Suprapubic skin (tissue), 4 donors: ENCODE results near the gene ITPR2. TPM values are rescaled to one million over a fixed set of nuclear protein-coding genes. Genes with fewer than 3 reads are reported as not detected.

Source experiments
- DNase-seq, 2 donors: peaks; one replicate each; pipeline ENCODE4 v3.0.0-alpha.2; 2019; ENCODE audit warnings: low spot score in 2 of 2
- H3K27ac ChIP-seq: fragments of 200-600 bp; sonication (generic); one replicate; pipeline ENCODE4 v1.5.1; 2019
- H3K27me3 ChIP-seq: fragments of 200-600 bp; sonication (generic); one replicate; pipeline ENCODE4 v1.5.1; 2019
- H3K36me3 ChIP-seq: fragments of 200-600 bp; sonication (generic); one replicate; pipeline ENCODE4 v1.5.1; 2019
- H3K4me1 ChIP-seq: fragments of 200-600 bp; sonication (generic); one replicate; pipeline ENCODE4 v1.5.1; 2019
- H3K4me3 ChIP-seq: fragments of 200-600 bp; sonication (generic); one replicate; pipeline ENCODE4 v1.5.1; 2019; ENCODE audit warnings: mild to moderate bottlenecking
- H3K9me3 ChIP-seq: fragments of 200-600 bp; sonication (generic); one replicate; pipeline ENCODE4 v1.5.1; 2019
- EP300 ChIP-seq: sonication (generic); formaldehyde crosslinking; IDR thresholded peaks from one replicate; pipeline ENCODE4 v1.6.1; 2017; ENCODE audit warnings: antibody characterized with exemption
- POLR2A ChIP-seq, 2 donors: fragments of 450-650 bp; IDR thresholded peaks; one replicate each; pipeline ENCODE4 v1.6.1; 2017; ENCODE audit warnings: antibody characterized with exemption in 2 of 2, mild to moderate bottlenecking in 2 of 2, moderate library complexity in 2 of 2
- POLR2AphosphoS5 ChIP-seq, 3 donors: sonication (generic); formaldehyde crosslinking; IDR thresholded peaks; one replicate each; pipeline ENCODE4 v1.6.1; 2017; ENCODE audit warnings: antibody characterized with exemption in 3 of 3
- WGBS: methylation state at CpG from one replicate; pipeline ENCODE4 v1.1.5; 2018; 5-methylcytosine and 5-hydroxymethylcytosine counted together
- total RNA-seq, 4 donors: library from RNA; depleted of rRNA; stranded (reverse); fragments of >200 nt; gene quantifications; one replicate each; pipeline ENCODE4 v1.1.0, GENCODE V29; 2016
- TF ChIP-seq, protein P1 (sequence below), 2 donors: fragments of 200-600 bp in 1 of 2; fragments of 450-650 bp in 1 of 2; sonication (generic) in 1 of 2; IDR thresholded peaks; one replicate each; pipeline ENCODE4 v1.5.1; 2016 to 2019; ENCODE audit warnings: antibody characterized with exemption in 2 of 2, mild to moderate bottlenecking in 1 of 2, moderate library complexity in 1 of 2

The ITPR2 gene
- total RNA-seq, 4 donors from 2014 or later = 59.6 to 159 (median 72.1) TPM

DNA sequence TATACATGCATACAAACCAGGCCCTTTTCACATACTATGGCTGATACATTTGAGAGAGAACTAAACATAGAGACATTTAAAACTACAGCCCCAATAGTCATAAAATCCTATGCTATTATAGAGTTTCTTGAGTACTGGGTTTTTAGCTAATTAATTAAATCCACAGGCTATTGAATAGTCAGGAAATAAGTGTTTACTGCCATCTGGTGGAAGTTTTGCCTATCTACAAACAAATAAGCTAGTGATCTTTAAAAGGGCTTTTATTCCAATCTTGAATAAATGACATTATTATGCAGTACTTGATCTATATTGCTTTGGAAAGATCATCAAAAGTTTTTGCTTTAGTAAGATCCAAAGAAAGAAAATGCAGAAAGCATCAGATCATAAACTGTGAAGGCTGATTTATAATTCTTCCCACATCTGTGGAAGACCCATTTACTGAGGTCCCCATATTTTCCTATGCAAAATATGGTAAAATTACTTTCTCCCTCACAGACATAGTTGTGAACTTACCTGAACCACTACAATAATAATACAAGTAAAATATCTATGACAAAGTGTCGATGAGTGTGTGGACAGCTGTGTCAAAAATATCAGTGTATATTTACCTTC is 131.3 kb downstream of the ITPR2 start:
- Histone ChIP-seq H3K27ac (no peak overlapping the region), H3K4me3 (no peak overlapping the region), H3K9me3 (no peaks in the 10 kb centered on the region), H3K36me3 (peaks cover 8% of the 10 kb centered on the region), H3K27me3 (no peaks in the 10 kb centered on the region), H3K4me1 (peaks cover 15% of the 10 kb centered on the region)
- no peak for DNase-seq
- WGBS = 94% methylated on average over 1 of the region's 1 CpG
- no peak for TF ChIP-seq POLR2AphosphoS5 (IDR thresholded peaks at IDR 0.05)
- no peak for TF ChIP-seq EP300
- TF ChIP-seq, protein P1, sequence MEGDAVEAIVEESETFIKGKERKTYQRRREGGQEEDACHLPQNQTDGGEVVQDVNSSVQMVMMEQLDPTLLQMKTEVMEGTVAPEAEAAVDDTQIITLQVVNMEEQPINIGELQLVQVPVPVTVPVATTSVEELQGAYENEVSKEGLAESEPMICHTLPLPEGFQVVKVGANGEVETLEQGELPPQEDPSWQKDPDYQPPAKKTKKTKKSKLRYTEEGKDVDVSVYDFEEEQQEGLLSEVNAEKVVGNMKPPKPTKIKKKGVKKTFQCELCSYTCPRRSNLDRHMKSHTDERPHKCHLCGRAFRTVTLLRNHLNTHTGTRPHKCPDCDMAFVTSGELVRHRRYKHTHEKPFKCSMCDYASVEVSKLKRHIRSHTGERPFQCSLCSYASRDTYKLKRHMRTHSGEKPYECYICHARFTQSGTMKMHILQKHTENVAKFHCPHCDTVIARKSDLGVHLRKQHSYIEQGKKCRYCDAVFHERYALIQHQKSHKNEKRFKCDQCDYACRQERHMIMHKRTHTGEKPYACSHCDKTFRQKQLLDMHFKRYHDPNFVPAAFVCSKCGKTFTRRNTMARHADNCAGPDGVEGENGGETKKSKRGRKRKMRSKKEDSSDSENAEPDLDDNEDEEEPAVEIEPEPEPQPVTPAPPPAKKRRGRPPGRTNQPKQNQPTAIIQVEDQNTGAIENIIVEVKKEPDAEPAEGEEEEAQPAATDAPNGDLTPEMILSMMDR (IDR thresholded peaks at IDR 0.05) = peak; percentile 7 to 46
- TF ChIP-seq POLR2A (IDR thresholded peaks at IDR 0.05) = no peak

DNA sequence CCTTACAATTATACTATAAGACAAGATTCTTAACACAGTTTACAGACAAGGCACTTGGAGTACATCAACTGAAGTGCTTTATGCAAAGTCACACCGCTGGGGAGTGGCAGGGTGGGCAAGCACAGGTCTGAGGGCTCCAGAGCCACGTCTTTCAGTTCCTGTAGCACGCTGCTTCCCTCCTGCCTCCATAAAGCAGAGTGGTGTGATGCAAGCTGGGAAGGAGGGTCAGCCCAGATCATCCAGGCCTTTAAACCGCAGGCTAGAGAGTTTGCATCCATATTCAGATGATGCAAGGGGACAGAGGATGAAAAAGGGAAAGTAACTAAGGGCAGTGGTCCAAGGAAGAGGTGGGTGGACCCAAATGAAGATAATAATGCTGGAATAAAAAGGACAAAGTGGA is 132.6 kb downstream of the ITPR2 start:
- no peak for DNase-seq
- Histone ChIP-seq H3K9me3 (no peaks in the 10 kb centered on the region), H3K4me3 (no peak overlapping the region), H3K27ac (no peak overlapping the region), H3K36me3 (peaks cover 10% of the 10 kb centered on the region), H3K4me1 (peaks cover 15% of the 10 kb centered on the region), H3K27me3 (no peaks in the 10 kb centered on the region)
- 92% methylated on average over 4 of the region's 4 CpGs for WGBS
- TF ChIP-seq, protein P1 (IDR thresholded peaks at IDR 0.05) = no peak
- no peak for TF ChIP-seq EP300
- TF ChIP-seq POLR2AphosphoS5 (IDR thresholded peaks at IDR 0.05) = no peak
- no peak for TF ChIP-seq POLR2A (IDR thresholded peaks at IDR 0.05)

DNA sequence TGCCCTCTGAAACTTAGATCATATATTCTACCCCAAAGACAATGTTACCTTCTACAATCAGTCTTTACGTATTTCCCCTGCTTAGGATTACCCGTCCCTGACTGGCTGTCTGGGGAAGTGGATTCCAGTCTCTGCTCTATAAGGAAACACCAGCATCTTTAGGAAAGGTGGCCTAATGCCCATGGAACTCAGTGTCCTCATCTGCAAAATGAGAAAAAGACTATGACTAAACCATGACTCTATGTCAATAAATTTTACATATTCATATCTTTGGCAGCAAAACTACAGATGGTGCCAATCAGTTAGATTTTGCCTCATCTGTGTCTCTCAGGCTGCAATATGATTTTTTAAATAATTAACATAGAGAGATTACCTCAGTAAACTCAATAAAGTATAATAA is 133.8 kb downstream of the ITPR2 start:
- H3K9me3 ChIP-seq = no peaks in the 10 kb centered on the region
- H3K27me3 ChIP-seq = no peaks in the 10 kb centered on the region
- peaks cover 16% of the 10 kb centered on the region for H3K36me3 ChIP-seq
- TF ChIP-seq EP300 (no peak), POLR2A (IDR thresholded peaks at IDR 0.05) (no peak), POLR2AphosphoS5 (IDR thresholded peaks at IDR 0.05) (no peak)
- TF ChIP-seq, protein P1 (IDR thresholded peaks at IDR 0.05) = no peak
- 96% methylated on average over 2 of the region's 2 CpGs for WGBS
- DNase-seq = no peak
- peaks cover 5% of the 10 kb centered on the region for H3K4me1 ChIP-seq
- no peak overlapping the region for H3K4me3 ChIP-seq
- no peak overlapping the region for H3K27ac ChIP-seq

DNA sequence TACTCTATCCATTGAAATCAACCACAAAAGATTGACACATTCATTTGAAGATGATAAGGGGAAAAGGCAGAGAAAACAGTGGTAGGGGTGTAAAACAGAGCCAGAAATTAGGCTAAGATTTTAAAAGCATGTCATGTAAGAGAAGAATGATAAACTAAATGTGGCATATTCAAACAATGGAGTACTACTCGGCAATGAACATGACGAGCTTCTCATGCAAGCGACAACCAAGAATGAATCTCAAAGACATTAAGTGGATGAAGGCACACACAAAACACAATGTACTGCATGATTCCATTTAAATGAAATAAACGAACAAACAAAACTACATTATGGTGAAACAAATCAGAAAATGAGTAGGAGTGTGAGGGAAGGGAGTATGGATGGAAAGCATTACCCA is 134.8 kb downstream of the ITPR2 start:
- H3K4me1 ChIP-seq = peaks cover 3% of the 10 kb centered on the region
- no peak overlapping the region for H3K27ac ChIP-seq
- TF ChIP-seq EP300 (no peak), POLR2AphosphoS5 (IDR thresholded peaks at IDR 0.05) (no peak), POLR2A (IDR thresholded peaks at IDR 0.05) (no peak)
- TF ChIP-seq, protein P1 (IDR thresholded peaks at IDR 0.05) = no peak
- H3K4me3 ChIP-seq = no peak overlapping the region
- no peaks in the 10 kb centered on the region for H3K27me3 ChIP-seq
- no peaks in the 10 kb centered on the region for H3K9me3 ChIP-seq
- 97% methylated on average over 4 of the region's 4 CpGs for WGBS
- DNase-seq = no peak
- H3K36me3 ChIP-seq = peaks cover 16% of the 10 kb centered on the region

DNA sequence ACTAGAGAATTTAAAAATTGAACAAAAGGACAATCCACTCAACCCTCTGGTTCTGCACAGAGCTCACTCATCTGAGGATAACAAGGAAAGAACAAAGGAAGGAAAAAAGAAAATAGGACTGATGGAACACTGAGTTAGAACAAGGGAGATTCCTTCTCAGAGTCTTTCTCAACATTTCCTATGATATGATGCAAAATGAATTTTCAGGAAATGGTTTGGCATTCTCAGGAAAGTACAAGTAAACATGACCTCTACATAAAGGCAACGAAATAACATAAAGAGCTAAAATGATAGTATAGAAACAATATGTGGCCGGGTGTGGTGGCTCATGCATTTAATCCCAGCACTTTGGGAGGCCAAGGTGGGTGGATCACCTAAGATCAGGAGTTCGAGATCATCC is 135.8 kb downstream of the ITPR2 start:
- Histone ChIP-seq H3K27me3 (no peaks in the 10 kb centered on the region), H3K4me1 (peaks cover 3% of the 10 kb centered on the region), H3K36me3 (peaks cover 16% of the 10 kb centered on the region), H3K27ac (no peak overlapping the region), H3K9me3 (no peaks in the 10 kb centered on the region), H3K4me3 (no peak overlapping the region)
- WGBS = 90% methylated on average over 3 of the region's 3 CpGs
- no peak for DNase-seq
- TF ChIP-seq, protein P1 (IDR thresholded peaks at IDR 0.05) = no peak
- TF ChIP-seq EP300 (no peak), POLR2AphosphoS5 (IDR thresholded peaks at IDR 0.05) (no peak)
